K562 (cell line): ENCODE results near the gene INTS12.

ENCODE experiments used
- HOMEZ ChIP-seq: fragments of 250-450 bp; sonication (Bioruptor Pico); IDR thresholded peaks from 2 replicates; pipeline ENCODE4 v1.4.0; 2020; ENCODE audit warnings: mild to moderate bottlenecking, moderate library complexity
- MYC ChIP-seq, 2 experiments: fragments of 250-450 bp in 1 of 2; sonication (Bioruptor Pico) in 1 of 2; IDR thresholded peaks; 2 replicates each; pipeline versions ENCODE4 v1.5.1 to v1.6.1; 2012 to 2021; ENCODE audit warnings: low read depth in 2 of 2, borderline replicate concordance in 1 of 2, improper control_type of control experiment in 1 of 2, low read length in 1 of 2, mild to moderate bottlenecking in 1 of 2, moderate library complexity in 1 of 2

DNA sequence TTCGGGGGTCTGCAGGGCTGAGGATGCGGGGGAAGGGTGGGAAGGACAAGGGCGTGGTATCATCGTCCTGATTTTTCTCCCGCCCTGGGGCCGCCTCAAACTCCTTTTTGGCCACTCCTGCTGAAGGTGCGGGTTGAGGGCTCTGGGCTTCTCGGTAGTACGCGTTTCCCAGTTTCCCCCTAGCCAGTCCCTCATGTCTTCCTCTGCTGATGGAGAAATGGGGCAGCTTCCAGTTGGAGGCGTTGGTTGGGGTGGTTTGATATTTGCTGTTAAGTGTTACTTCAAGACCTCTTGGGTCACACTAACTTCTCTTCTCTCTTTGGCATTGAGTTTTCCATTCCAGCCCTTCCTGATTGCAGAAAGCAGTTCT is 577 bp upstream of the INTS12 start:
- TF ChIP-seq MYC (IDR thresholded peaks at IDR 0.05; ENCODE audit: low read depth, low read length), result no peak
- no peak for TF ChIP-seq MYC (CRISPR knock-in tag; IDR thresholded peaks at IDR 0.05; ENCODE audit: borderline replicate concordance, low read depth)
- no peak for TF ChIP-seq HOMEZ (CRISPR knock-in tag)
